T-helper 9 cell (primary cell): ENCODE measurements around the gene CDK16.

Experiments
- DNase-seq: peaks from one replicate; pipeline ENCODE4 v3.0.0-alpha.2; 2020

CDK16 gene

DNA sequence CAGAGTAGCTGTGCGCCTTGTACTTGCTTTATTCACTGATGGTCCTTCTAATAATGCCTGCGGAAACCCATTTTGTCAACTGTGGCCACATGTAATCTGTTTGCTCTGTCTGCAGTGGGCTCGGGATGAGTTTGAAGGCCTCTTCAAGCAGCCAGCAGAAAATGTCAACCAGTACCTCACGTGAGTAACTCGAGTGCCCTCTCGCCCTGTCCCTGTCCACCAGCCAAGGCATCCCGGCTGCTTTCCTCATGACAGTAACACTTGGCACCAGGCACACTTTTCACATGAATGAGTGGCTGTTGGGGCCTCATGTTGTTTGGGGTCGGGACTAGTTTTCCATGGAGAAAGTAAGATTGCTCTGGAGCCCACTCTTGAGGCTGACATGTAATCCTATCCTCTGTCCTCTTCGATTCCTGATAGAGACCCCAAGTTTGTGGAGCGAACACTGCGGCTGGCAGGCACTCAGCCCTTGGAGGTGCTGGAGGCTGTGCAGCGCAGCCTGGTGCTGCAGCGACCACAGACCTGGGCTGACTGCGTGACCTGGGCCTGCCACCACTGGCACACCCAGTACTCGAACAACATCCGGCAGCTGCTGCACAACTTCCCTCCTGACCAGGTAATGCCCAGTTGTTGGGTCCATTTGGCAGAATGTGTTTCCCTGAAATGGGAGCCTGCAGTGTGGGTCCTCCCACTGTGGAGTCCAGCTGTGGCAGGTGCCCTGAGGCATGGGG, 8.8 kb upstream of the CDK16 start:
- no peak for DNase-seq

DNA sequence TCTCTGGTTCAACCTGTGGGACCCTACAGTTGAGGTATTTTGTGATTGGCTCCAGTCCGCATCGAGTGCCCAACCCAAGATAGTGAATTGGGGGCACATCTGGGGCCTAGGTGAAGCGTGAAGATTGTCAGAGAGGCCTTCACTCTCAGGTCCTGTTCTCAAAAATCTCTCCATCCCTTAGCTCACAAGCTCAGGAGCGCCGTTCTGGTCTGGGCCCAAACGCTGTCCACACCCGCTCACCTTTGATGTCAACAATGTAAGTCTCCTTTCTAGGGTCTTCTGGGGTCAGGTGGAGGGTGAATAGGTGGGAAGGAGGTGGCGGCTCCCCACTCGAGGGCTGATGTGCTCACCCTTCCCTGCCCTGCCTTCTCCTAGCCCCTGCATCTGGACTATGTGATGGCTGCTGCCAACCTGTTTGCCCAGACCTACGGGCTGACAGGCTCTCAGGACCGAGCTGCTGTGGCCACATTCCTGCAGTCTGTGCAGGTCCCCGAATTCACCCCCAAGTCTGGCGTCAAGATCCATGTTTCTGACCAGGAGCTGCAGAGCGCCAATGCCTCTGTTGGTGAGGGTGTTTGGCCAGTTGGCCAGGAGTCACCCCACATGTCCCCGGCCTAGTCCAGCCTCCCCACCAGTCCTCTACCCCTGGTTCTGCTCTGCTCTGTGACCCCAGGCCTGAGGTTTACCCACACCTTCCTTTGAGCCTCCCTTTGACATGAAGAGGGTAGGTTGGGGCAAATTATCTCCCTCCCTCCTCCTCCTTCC, 7.6 kb upstream of the CDK16 start:
- no peak for DNase-seq

DNA sequence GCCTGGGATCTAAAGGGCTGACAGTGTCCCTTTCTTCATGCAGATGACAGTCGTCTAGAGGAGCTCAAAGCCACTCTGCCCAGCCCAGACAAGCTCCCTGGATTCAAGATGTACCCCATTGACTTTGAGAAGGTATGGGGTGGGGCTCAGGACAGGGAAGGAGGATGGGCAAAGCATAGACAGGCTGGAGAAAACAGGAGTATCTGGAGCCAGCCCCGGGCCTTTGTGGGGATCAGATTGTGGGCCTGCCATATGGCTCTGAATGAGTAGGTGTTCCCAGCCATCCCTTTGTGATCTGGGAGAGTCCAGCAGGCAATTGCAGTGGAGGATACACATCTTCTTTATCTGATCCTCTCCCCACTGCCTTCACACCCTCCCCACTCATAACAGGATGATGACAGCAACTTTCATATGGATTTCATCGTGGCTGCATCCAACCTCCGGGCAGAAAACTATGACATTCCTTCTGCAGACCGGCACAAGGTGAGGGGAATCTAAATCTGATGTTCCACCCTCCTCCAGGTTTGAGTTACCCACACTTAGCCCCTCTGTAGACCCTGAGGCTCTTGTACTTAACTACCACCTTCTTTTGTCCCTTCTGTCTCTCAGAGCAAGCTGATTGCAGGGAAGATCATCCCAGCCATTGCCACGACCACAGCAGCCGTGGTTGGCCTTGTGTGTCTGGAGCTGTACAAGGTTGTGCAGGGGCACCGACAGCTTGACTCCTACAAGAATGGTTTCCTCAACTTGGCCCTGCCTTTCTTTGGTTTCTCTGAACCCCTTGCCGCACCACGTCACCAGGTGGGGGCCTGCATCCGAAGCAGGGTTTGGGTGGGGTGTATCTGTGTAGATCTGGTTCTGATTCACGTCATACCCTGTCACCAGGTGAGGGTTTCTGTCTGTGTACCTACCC, 5.8 kb upstream of the CDK16 start:
- no peak for DNase-seq

DNA sequence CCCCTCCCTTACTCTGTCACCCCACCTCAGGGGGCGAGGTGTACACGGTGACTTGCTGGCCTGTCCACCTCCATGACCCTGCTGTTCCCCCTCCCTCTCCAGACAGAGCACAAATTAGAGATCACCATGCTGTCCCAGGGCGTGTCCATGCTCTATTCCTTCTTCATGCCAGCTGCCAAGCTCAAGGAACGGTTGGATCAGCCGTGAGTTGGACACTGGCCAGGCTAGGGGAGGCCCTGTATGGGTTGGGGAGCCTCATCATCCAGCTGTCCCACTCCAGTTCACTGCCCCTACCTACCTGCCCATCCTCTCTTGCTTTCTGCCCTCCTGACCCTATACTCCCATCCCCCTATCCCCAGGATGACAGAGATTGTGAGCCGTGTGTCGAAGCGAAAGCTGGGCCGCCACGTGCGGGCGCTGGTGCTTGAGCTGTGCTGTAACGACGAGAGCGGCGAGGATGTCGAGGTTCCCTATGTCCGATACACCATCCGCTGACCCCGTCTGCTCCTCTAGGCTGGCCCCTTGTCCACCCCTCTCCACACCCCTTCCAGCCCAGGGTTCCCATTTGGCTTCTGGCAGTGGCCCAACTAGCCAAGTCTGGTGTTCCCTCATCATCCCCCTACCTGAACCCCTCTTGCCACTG, 3.9 kb upstream of the CDK16 start:
- DNase-seq = no peak

DNA sequence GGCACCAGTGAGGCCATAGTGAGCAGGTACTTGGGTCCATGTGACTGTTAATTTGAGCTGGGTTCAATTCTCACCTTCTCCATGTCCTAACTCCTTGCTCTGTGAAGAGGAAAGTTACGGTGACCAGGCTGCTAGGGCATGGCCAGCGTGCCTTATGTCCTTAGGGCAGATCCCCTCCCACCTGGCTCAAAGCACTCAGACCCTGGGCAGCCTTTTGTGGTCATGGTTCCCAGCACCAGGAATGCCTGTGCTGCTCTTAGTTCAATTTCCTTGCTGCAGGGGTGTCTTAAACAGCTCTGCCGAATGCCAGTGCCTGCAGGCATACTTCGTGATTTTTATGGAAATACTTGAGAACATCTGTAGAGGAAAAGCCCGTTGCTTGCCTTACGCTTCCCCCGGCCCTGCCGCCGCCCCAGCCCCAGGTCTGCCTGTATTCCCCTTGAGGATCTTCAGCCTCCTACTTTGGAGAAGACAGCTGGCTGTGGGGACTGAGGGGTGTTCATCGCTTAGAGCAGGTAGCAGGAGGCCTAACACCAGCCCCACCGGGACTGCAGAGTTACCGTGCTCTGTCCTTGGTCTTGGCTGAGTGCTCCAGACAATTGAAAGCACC, 3.1 kb upstream of the CDK16 start:
- DNase-seq = no peak

DNA sequence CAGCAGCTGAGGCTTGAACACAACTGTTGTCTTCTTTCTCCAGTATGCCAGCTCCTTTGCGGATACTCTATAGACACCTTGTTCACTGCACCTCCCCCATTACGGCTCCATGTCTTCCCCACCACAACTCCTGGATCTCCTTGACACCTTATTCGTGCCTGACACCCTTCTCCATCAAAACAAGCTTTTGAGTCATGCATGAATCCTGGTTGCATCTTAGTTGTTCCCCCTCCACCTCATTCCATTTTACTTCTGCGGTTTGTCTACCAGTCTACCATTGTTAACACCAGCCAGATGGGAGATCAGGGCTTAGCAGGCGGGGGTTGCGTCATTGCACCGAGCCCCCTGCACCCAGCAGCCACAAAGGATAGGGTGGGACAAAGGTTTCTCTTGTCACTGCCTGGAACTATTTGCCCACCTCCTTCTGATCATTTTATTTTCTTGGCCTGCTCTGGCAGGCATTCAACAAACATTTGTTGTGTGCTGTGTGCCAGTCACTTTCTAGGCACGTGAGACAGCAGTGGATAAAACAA, 2.0 kb upstream of the CDK16 start:
- DNase-seq = no peak

DNA sequence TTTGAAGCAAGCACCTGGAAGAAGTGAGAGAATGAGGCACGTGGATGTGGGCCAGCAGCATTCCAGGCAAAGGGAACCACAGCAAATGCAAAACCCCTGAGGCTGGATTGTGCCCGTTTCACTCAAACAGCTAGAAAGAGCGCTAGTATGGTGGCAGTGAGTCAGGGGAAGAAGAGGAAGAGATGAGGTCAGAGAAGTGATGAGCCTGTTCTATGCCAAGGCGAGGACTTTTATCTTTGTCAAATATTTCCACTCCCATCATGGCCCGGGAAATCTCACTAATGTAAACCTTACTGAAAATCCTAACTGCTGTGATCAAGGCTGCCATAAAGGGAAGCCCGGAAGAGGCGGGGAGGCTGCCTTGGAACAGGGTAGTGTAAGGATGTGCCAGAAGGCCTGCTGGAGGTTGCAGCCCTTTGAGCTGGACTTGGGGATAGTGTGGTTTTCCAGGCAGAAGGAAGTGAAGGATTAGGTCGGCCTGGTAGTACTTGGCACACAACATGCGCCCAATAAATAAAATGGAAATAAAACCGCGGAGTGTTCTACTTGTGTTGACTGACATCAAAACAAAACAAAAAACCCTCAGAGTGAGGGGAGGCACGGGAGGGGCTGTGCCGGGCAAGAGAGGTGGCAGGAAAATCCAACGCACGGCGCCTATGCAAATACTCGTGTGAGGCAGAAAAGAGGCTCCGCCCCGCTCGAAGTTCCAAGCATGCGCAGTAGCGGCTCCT, 1.2 kb upstream of the CDK16 start:
- no peak for DNase-seq

DNA sequence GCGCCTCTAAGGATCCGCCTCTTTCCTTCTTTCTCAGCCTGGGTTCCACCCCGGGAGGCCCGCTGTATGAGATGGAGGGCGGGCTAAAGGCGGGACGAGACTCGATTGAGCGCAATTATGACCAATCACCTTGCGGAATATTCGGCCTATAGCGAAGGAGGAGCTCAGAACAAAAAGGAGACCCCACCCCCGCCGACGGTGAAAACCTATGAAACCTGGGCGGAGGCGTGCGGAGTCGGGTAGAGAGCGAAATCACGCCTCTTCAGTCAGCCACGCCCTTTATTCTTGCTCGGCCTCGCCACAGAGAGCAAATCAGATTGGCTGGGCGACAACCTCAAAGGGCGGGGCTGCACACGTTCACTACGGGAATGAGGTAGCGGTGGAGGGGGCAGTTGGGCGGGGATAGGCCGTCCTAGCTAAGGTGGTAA, 615 bp upstream of the CDK16 start:
- DNase-seq = peak; percentile 97

DNA sequence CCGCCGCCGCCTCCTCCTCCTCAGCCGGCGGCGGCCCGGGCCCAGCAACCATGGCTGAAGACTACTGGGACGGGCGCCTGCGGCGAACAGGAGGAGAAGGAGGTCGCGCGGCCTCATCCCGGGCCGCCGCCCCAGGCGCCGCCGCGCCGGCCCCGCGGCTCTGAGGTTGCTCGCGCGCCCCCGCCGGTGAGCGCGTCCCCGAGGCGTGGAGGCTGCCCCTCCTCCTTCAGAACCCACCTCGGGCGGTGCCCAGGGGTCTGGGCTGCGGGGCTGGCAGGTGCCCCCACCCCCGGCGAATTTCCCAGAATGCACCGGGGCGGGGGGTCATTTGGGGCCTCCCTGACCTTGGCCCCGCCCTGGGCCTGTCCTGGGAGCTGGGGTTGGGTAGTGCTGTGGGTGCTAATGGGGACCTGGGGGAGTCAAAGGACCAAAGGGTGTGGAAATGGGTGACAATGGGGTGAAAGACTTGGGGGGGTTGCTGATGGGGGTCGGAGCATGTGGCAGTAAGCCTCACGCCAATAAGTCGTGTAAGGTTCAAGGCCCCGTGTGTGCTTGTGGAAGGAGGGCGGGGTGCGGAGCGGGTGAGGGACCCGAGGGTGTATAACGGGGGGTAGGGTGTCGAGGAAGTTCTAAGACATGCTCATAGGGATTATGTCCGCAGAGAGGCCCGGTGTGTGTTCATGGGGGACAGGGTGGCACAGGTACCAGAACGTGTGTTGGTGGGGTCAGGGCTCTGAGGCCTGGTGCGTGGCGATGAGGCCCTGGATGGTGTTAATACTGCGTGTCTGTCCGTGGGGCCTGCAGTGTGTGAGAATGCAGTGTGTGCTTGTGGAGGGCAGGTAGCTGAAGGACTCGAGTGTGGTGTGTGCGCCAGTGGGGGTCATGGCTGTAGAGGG, 687 bp downstream of the CDK16 start:
- DNase-seq = peak; percentile 51

DNA sequence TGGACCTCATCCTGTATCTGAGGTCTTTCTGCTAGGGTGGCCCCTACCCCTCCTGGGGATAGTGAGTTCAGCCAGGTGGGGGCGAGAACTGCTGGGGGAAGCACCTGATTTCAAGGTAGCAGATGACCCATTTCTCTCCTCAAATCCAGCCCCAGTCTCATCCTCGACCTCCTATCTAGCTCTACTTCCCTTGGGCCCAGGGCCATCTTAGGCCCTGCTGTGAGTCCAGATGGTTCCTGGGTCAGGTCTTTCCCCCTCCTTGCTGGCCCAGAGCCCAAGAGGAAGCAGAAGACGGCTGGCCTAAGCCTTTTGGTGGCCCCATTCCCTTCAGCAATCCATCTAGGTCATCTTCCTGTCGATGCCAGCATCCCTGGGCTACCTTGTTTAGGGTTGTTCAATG, 3.3 kb downstream of the CDK16 start:
- no peak for DNase-seq

DNA sequence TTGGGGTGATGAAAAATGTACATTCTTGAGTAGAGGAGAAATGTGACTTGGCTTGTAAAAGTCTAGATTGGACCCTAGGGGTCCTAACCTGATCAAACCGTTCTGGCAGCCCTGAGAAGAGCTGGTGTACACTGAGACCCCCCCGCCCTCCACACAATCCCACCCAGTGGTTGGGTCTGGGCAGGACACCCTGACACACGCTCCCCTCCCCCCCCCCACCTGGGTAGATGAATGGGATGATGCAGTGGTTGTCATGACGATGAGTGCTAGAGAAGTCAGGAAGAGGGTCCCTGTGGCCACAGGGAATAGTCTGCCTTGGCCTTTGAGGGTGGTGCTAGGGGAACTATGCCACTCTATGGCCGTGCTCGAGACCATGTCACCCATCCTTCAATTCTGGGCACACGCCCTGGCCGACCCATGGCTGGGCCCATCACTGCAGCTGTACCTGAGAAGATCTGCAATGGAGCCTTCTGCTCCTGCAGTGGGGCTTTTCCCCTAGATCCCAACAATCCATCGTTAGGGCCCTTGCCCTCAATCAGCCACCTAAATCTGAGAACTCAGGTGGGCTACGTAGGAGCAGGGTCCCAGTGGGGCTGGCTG, 4.4 kb downstream of the CDK16 start:
- DNase-seq = no peak

DNA sequence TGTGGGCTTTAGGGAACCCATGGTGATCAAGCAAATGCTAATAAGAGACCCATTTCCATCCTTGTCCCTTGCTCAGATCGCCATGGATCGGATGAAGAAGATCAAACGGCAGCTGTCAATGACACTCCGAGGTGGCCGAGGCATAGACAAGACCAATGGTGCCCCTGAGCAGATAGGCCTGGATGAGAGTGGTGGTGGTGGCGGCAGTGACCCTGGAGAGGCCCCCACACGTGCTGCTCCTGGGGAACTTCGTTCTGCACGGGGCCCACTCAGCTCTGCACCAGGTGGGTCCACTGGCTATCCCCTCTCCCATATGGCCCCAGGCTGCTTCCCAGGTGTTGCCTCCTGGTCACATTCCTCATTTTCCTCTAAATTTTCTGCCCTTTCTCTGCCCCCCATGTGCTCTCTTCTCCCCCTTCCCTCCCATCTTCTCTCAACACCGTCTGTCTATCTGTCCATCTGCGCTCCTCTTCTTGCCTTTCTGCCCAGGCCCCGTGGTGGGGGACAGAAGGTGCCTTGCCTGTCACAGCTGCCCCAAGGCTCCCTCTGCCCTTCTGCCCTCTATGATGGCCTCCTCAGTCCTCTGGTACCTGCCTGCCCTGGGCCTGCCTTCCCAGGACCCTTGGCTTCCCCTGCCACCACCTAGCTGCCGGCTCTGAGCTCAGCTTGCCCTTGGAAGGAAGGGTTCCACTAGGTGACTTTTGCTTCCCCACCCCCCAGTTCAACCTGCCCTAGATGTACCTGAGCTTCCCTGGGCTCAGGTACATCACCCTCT, 5.2 kb downstream of the CDK16 start:
- no peak for DNase-seq

DNA sequence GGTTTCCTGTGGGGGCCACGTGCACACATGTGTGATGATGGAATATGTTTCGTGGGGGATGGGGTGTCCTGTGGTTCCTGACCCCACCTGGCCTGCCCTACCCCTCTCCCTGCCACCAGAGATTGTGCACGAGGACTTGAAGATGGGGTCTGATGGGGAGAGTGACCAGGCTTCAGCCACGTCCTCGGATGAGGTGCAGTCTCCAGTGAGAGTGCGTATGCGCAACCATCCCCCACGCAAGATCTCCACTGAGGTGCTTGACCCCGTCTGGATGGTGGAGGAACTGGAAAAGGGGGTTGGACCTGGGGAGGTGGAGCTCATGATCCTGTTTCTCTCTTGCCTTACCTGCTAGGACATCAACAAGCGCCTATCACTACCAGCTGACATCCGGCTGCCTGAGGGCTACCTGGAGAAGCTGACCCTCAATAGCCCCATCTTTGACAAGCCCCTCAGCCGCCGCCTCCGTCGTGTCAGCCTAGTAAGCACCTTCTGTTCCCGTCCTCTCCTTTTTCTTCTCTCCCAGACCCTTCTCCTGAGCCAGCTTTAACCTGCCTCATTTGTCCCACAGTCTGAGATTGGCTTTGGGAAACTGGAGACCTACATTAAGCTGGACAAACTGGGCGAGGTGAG, 5.9 kb downstream of the CDK16 start:
- DNase-seq = no peak

DNA sequence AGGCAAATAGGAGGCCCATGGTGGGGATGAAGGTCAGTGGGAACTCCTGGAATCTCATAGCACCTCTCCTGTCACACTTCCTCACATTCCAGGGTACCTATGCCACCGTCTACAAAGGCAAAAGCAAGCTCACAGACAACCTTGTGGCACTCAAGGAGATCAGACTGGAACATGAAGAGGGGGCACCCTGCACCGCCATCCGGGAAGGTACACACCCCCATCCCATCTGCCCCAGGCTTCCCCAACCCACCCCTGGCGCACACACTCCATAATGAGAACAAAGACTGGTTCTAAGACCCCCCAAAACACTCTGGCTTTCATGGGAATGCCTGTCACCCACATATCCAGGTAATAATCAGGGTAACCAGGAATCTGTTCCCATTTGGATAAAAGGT, 6.4 kb downstream of the CDK16 start:
- DNase-seq = no peak

DNA sequence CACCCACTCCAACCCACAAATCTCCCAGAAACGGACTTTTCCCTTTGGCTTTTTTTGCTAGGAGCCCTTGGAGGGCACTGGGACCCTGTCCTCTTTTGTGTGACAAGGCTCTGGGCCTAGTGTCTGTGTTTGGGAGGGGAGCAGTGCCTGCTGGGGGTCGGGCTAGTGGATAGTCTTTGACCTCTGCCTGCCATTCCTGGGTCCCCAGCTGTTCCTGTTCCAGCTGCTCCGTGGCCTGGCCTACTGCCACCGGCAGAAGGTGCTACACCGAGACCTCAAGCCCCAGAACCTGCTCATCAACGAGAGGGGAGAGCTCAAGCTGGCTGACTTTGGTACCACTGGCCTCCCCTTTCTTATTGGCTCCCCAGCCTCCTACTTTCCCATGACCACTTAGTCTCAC, 7.6 kb downstream of the CDK16 start:
- no peak for DNase-seq

DNA sequence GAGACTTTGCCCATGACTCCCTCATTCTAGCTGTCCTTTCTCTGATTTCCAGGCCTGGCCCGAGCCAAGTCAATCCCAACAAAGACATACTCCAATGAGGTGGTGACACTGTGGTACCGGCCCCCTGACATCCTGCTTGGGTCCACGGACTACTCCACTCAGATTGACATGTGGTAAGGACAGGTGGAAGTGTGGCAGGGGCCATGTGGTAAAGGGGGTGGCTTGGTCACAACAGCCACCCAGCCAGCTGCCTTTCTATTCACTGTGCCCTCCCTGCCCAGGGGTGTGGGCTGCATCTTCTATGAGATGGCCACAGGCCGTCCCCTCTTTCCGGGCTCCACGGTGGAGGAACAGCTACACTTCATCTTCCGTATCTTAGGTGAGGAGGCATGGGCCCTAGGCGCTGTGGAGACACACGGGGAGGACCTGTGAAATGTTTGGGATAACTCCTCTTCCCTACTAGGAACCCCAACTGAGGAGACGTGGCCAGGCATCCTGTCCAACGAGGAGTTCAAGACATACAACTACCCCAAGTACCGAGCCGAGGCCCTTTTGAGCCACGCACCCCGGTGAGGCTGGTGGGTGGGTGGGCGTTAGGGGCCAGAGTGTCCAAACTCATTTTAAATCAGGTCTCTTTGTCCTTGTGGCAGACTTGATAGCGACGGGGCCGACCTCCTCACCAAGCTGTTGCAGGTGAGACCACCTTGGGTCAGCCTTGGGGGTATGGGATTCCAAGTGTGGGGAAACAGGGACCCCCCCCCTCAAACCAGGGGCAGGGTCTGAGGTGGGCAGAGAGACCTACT, 8.3 kb downstream of the CDK16 start:
- DNase-seq = no peak

DNA sequence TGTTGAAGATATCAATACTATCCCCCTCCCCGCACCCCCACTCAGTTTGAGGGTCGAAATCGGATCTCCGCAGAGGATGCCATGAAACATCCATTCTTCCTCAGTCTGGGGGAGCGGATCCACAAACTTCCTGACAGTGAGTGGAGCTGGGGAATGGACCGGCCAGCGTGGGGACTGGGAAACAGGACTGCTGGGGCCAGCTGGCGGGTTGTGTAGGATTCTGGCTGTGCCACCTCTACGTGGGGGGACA, 8.8 kb downstream of the CDK16 start:
- DNase-seq = no peak
